ENCODE measurements around the gene DRD3. TPM values are rescaled to one million over a fixed set of nuclear protein-coding genes. Genes with fewer than 3 reads are reported as not detected.
A peak's percentile ranks its signal among the peaks of the same experiment; 100 is the strongest.

The DRD3 gene
- total RNA-seq, 1 donor from 2014 or later = not detected

DNA sequence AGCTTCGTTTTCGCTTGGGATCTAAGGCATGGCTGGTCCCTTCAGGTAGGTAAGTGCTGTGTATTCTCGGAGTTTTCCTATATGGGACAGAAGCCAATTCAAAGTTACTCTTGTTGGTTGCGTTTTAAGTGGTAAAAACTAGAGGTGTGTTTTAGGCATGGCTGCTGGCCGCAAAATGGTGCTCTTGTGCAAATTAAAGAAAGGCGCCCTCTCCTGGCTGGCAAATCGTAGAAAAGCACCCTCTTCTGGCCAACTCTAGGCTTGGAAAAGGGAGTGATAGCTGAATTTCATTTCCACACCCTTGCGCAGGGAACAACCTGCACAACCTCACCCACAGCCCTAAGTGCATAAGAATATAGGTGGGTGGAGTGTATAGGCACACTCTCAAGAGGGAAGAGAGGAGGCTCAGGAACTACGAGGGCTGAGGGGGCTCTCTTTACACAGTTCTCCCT is 23.5 kb downstream of the DRD3 start:
- no peaks in the 10 kb centered on the region for H3K27me3 Mint-ChIP-seq

DNA sequence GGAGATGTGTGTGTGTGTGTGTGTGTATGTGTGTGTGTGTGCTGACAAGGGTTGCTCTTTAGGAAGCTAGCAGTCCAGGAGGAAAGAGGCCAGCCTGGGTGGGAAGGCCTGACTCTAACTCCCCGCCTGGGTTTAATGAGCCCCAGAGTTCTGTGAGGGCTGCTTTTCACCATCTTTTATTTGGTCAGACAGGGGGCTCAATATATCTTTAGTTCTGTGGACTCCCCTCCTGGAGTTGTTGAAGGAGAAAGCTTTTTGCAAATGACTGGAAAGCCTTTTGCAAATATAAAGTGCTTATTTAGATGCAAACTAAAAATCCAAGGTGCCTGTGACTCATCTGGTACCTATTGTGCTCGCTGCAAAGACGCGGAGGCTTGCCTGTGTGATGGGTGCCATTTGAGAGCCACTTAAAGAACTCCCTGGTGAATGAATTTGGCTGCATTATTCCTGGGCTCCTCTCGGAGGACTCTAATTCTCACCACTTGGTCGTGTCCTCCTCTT is 24.5 kb downstream of the DRD3 start:
- H3K4me3 Mint-ChIP-seq = no peak overlapping the region
- H3K27me3 Mint-ChIP-seq = no peaks in the 10 kb centered on the region
- TF ChIP-seq, protein P1, sequence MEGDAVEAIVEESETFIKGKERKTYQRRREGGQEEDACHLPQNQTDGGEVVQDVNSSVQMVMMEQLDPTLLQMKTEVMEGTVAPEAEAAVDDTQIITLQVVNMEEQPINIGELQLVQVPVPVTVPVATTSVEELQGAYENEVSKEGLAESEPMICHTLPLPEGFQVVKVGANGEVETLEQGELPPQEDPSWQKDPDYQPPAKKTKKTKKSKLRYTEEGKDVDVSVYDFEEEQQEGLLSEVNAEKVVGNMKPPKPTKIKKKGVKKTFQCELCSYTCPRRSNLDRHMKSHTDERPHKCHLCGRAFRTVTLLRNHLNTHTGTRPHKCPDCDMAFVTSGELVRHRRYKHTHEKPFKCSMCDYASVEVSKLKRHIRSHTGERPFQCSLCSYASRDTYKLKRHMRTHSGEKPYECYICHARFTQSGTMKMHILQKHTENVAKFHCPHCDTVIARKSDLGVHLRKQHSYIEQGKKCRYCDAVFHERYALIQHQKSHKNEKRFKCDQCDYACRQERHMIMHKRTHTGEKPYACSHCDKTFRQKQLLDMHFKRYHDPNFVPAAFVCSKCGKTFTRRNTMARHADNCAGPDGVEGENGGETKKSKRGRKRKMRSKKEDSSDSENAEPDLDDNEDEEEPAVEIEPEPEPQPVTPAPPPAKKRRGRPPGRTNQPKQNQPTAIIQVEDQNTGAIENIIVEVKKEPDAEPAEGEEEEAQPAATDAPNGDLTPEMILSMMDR (IDR thresholded peaks at IDR 0.05) = no peak
- H3K27ac Mint-ChIP-seq = no peak overlapping the region
- DNase-seq (no peak), ATAC-seq (ENCODE audit: low read depth) (no peak)
- CTCF ChIA-PET = interaction anchor here (0.7 to 7.4 kb wide), 12 partner anchors 12 to 310 kb away, joined by 3 to 76 read pairs (median 4); no protein-coding TSS in a partner anchor
- H3K9me3 Mint-ChIP-seq = no peaks in the 10 kb centered on the region
- peaks cover 11% of the 10 kb centered on the region for H3K4me1 Mint-ChIP-seq
- intact Hi-C loops (cut with micrococcal nuclease) = loop anchor here (10.0 kb wide), 2 partner anchors 670 to 1660 kb away; no protein-coding TSS in a partner anchor
- POLR2A ChIA-PET = interaction anchor here (0.5 to 4.8 kb wide), 6 partner anchors 60 to 297 kb away, joined by 3 to 50 read pairs (median 4); no protein-coding TSS in a partner anchor
- no peaks in the 10 kb centered on the region for H3K36me3 Mint-ChIP-seq (ENCODE audit: low read depth)

More for the DNA sequence above, 23.5 kb downstream of the DRD3 start:
- intact Hi-C loops (cut with micrococcal nuclease) = loop anchor here (10.0 kb wide), 2 partner anchors 669 to 1659 kb away; no protein-coding TSS in a partner anchor
- DNase-seq (no peak), ATAC-seq (ENCODE audit: low read depth) (no peak)
- Mint-ChIP-seq H3K36me3 (ENCODE audit: low read depth) (no peaks in the 10 kb centered on the region), H3K4me3 (no peak overlapping the region), H3K9me3 (no peaks in the 10 kb centered on the region), H3K27ac (no peak overlapping the region), H3K4me1 (peaks cover 11% of the 10 kb centered on the region)
- TF ChIP-seq, protein P1 (IDR thresholded peaks at IDR 0.05) = no peak
- POLR2A ChIA-PET = interaction anchor here (0.9 to 4.8 kb wide), 5 partner anchors 59 to 296 kb away, joined by 3 to 50 read pairs (median 4); no protein-coding TSS in a partner anchor
- CTCF ChIA-PET = interaction anchor here (0.7 to 7.4 kb wide), 21 partner anchors 11 to 1011 kb away, joined by 3 to 76 read pairs (median 4); no protein-coding TSS in a partner anchor

DNA sequence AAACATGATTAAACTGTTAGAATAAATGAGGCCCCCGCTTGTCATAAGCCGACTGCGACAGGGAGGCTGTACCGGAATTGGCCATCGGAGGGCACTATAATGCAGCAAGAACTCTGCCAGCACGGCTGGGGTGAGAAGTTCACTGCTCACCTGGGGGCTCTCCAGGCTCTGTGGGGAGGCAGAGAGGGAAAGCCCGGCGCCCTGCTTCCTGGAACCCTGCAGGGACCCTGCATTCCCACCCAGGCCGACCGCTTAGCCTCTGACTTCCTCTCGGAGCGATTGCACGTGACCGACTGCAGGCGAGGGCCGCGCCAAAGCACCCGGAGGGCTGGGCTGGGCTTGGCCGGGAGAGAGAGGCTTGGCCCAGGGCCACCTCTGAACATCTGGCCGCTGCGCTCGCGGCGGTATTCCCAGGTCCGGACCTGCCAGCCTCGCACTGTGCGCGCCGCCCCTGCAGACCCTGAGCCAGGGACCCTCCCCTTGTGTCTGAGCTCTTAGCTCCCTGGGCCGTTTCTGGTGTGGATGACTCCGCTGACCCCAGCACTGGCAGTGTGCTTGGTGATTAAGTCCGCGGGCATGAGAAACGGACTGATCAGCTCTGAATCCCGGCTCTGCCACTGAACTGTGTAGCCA is 26.2 kb downstream of the DRD3 start:
- peak; percentile 78 for DNase-seq
- CTCF ChIA-PET = interaction anchor here (0.6 to 7.4 kb wide), 15 partner anchors 26 to 1876 kb away, joined by 3 to 76 read pairs (median 3); no protein-coding TSS in a partner anchor
- Mint-ChIP-seq H3K9me3 (no peaks in the 10 kb centered on the region), H3K27me3 (no peaks in the 10 kb centered on the region), H3K27ac (peak overlapping the region; percentile 47), H3K36me3 (ENCODE audit: low read depth) (no peaks in the 10 kb centered on the region), H3K4me1 (peaks cover 11% of the 10 kb centered on the region), H3K4me3 (peak overlapping the region; percentile 68)
- intact Hi-C loops (cut with micrococcal nuclease) = loop anchor here (1.0 to 10.0 kb wide), 15 partner anchors 26 to 1662 kb away; partner anchors contain the start of gene DRD3
- POLR2A ChIA-PET = interaction anchor here (0.8 to 4.8 kb wide), 3 partner anchors 61 to 139 kb away, joined by 5 to 50 read pairs (median 9); no protein-coding TSS in a partner anchor
- peak; percentile 98 for ATAC-seq (ENCODE audit: low read depth)
- TF ChIP-seq, protein P1 (IDR thresholded peaks at IDR 0.05) = peak; percentile 18

DNA sequence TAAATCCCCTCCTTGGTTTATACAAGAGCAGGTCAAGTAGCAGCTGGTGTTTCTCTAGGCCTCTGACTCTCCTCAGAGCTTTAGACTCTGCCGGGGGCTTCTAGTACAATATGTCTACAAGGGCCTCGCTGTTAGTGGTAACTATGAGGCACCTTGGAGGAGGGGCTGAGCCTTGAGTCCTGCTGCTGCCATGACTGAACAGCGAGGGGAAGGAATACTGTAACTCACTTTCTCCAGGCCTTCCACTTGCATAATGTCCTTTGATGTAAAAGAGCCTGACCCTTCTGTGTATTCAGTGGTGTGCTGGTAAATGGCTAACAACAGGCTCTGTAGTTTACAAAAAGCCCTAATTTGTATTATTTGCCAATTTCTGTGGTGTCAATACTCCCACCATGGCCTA is 27.8 kb downstream of the DRD3 start:
- POLR2A ChIA-PET = no interaction called here
- TF ChIP-seq, protein P1 (IDR thresholded peaks at IDR 0.05) = no peak
- H3K9me3 Mint-ChIP-seq = no peaks in the 10 kb centered on the region
- intact Hi-C loops (cut with micrococcal nuclease) = loop anchor here (10.0 kb wide), 2 partner anchors 674 to 1664 kb away; no protein-coding TSS in a partner anchor
- no peaks in the 10 kb centered on the region for H3K27me3 Mint-ChIP-seq
- no peaks in the 10 kb centered on the region for H3K36me3 Mint-ChIP-seq (ENCODE audit: low read depth)
- no peak for DNase-seq
- no peak overlapping the region for H3K27ac Mint-ChIP-seq
- peaks cover 11% of the 10 kb centered on the region for H3K4me1 Mint-ChIP-seq
- CTCF ChIA-PET = interaction anchor here (0.7 to 7.4 kb wide), 9 partner anchors 10 to 1018 kb away, joined by 3 to 76 read pairs (median 4); no protein-coding TSS in a partner anchor
- ATAC-seq (ENCODE audit: low read depth) = no peak
- no peak overlapping the region for H3K4me3 Mint-ChIP-seq

DNA sequence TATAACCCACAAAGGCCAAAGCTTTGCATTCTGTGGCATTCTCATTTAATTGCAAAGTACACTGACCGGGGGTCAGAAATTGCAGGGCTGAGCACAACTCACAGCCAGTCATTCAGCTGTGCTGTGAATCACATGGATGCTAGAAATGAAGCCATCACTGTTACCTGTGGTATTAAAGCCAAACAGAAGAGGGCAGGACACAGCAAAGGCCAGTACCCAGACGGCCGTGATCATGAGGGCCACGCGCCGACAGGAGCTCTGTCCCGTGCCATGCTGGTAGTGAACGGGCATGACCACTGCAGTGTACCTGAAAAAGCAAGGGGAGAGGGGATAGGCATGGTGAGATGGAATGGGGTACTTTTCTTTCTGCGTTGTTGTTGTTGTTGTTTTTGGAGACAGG is 31.6 kb downstream of the DRD3 start:
- H3K4me3 Mint-ChIP-seq = no peak overlapping the region
- H3K27ac Mint-ChIP-seq = no peak overlapping the region
- peaks cover 2% of the 10 kb centered on the region for H3K4me1 Mint-ChIP-seq
- no peak for DNase-seq
- no peak for ATAC-seq (ENCODE audit: low read depth)
- no peaks in the 10 kb centered on the region for H3K27me3 Mint-ChIP-seq
- intact Hi-C loops (cut with micrococcal nuclease) = no loop called here
- CTCF ChIA-PET = no interaction called here
- POLR2A ChIA-PET = no interaction called here
- TF ChIP-seq, protein P1 (IDR thresholded peaks at IDR 0.05) = no peak
- H3K36me3 Mint-ChIP-seq (ENCODE audit: low read depth) = no peaks in the 10 kb centered on the region
- H3K9me3 Mint-ChIP-seq = no peaks in the 10 kb centered on the region
